GM23338 (cell line): Measurements from ENCODE around the gene EFCAB9. TPM values are rescaled to one million over a fixed set of nuclear protein-coding genes. Genes with fewer than 3 reads are reported as not detected.

ENCODE experiments used
- ATAC-seq: fragments of 200-7000 bp; cut with Tn5 transposase; 3 replicates; pipeline ENCODE4 v1.9.1; 2020
- DNase-seq: peaks from one replicate; pipeline ENCODE4 v3.0.0-alpha.2; 2015; ENCODE audit warnings: low spot score
- H2AFZ ChIP-seq: fragments of 200-600 bp; sonication (generic); 2 replicates; pipeline ENCODE4 v1.8.0; 2016; ENCODE audit warnings: antibody characterized with exemption, mild to moderate bottlenecking, moderate library complexity
- H3F3A ChIP-seq: fragments of 200-600 bp; sonication (generic); replicated peaks from 2 replicates; pipeline ENCODE4 v1.8.0; 2017; ENCODE audit warnings: antibody characterized with exemption, mixed run types, low read depth
- H3K27ac ChIP-seq: fragments of 200-600 bp; sonication (generic); 2 replicates; pipeline ENCODE4 v1.6.1; 2016; ENCODE audit warnings: low read depth
- H3K27me3 ChIP-seq: fragments of 200-600 bp; sonication (generic); 2 replicates; pipeline ENCODE4 v1.8.0; 2016; ENCODE audit warnings: mild to moderate bottlenecking, mixed run types, moderate library complexity; ENCODE audit not compliant: insufficient read depth
- H3K36me3 ChIP-seq: fragments of 200-600 bp; sonication (generic); 2 replicates; pipeline ENCODE4 v1.8.0; 2016; ENCODE audit warnings: mild to moderate bottlenecking; ENCODE audit not compliant: insufficient read depth
- H3K4me1 ChIP-seq: fragments of 200-600 bp; sonication (generic); 2 replicates; pipeline ENCODE4 v1.8.0; 2016; ENCODE audit warnings: mild to moderate bottlenecking, moderate library complexity; ENCODE audit not compliant: insufficient read depth
- H3K4me2 ChIP-seq: fragments of 200-600 bp; sonication (generic); 2 replicates; pipeline ENCODE4 v1.7.1; 2017; ENCODE audit warnings: mixed run types
- H3K4me3 ChIP-seq: fragments of 200-600 bp; sonication (generic); 2 replicates; pipeline ENCODE4 v1.6.1; 2016; ENCODE audit warnings: mixed run types
- H3K79me2 ChIP-seq: fragments of 200-600 bp; sonication (generic); replicated peaks from 2 replicates; pipeline ENCODE4 v1.8.0; 2017; ENCODE audit warnings: mild to moderate bottlenecking; ENCODE audit not compliant: insufficient read depth
- H3K9me2 ChIP-seq: fragments of 200-600 bp; sonication (generic); 2 replicates; pipeline ENCODE4 v1.8.0; 2017; ENCODE audit not compliant: insufficient read depth
- H4K20me1 ChIP-seq: fragments of 200-600 bp; sonication (generic); replicated peaks from 2 replicates; pipeline ENCODE4 v1.8.0; 2017; ENCODE audit warnings: mild to moderate bottlenecking; ENCODE audit not compliant: insufficient read depth
- H3K27ac Mint-ChIP-seq: 2 replicates; pipeline ENCODE4 v1.8.0; 2020; ENCODE audit warnings: inconsistent platforms, mild to moderate bottlenecking, moderate library complexity, mixed read lengths
- H3K27me3 Mint-ChIP-seq: 3 replicates; pipeline ENCODE4 v1.8.0; 2022; ENCODE audit warnings: low read depth, mild to moderate bottlenecking, moderate library complexity, mixed read lengths, inconsistent platforms; ENCODE audit not compliant: insufficient read depth, poor library complexity
- H3K36me3 Mint-ChIP-seq: 3 replicates; pipeline ENCODE4 v1.8.0; 2021; ENCODE audit warnings: low read depth, mild to moderate bottlenecking, inconsistent platforms, moderate library complexity, mixed read lengths
- H3K4me1 Mint-ChIP-seq: 3 replicates; pipeline ENCODE4 v1.8.0; 2020; ENCODE audit warnings: mild to moderate bottlenecking, inconsistent platforms, mixed read lengths
- H3K4me3 Mint-ChIP-seq: 3 replicates; pipeline ENCODE4 v1.8.0; 2021; ENCODE audit warnings: moderate library complexity, mild to moderate bottlenecking, inconsistent platforms, mixed read lengths
- H3K9me3 Mint-ChIP-seq: 3 replicates; pipeline ENCODE4 v1.8.0; 2020; ENCODE audit warnings: moderate library complexity, mild to moderate bottlenecking, inconsistent platforms, mixed read lengths
- CREB1 ChIP-seq: fragments of 250-450 bp; sonication (Bioruptor Pico); IDR thresholded peaks from 2 replicates; pipeline ENCODE4 v1.5.0; 2020; ENCODE audit warnings: low read depth, mild to moderate bottlenecking, moderate library complexity
- EZH2phosphoT487 ChIP-seq: fragments of 200-600 bp; sonication (generic); IDR thresholded peaks from one replicate; pipeline ENCODE4 v1.8.1; 2018; ENCODE audit warnings: antibody characterized with exemption; ENCODE audit not compliant: unreplicated experiment
- NANOG ChIP-seq: IDR thresholded peaks from 2 replicates; pipeline ENCODE4 v1.6.1; 2016; ENCODE audit warnings: antibody characterized with exemption, borderline replicate concordance
- STAT1 ChIP-seq: IDR thresholded peaks from one replicate; pipeline ENCODE4 v1.6.1; 2016; ENCODE audit warnings: antibody characterized with exemption; ENCODE audit not compliant: unreplicated experiment
- ZNF462 ChIP-seq: fragments of 250-450 bp; sonication (Bioruptor Pico); IDR thresholded peaks from 2 replicates; pipeline ENCODE4 v1.5.0; 2020; ENCODE audit warnings: mild to moderate bottlenecking, moderate library complexity
- polyA plus RNA-seq: library from polyadenylated mRNA; unstranded; fragments of >200 nt; fragmentation: Nextera tagmentation; extraction: Ambion mirVana; gene quantifications from 2 replicates; pipeline ENCODE4 v1.2.1, GENCODE V29; 2016
- total RNA-seq: library from RNA; depleted of rRNA; stranded (reverse); fragments of >200 nt; shearing (Covaris generic); gene quantifications from 2 replicates; pipeline ENCODE4 v1.2.3, GENCODE V29; 2014

Gene EFCAB9
- total and polyA plus RNA-seq, 2 experiments from 2014 or later: not detected

DNA sequence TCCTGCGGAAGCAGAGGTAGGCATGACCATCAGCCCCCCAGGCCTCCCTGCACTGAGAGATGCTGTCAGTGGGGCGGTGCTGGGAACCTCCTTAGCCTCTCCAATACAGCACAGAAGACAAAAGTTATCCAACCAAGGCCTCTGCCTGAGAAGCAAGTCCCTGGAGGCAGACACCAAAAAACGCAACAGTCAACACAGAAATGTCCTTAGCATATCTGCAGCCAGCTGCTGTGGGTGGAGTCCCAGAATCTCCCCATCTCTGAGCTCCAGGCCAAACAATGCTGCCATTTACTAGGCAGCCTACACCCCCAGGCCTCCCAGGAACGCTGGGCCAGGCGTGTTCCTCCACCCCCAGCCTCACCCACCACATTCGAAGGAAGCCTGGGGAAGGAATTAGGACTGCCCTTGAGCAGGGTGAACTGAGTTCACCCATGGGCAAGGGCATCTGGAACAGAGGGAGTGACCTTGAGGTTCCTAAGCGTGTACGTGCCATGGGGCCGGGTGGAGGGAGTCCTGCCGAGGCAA is 49.6 kb upstream of the EFCAB9 start (continued):
- no peak for TF ChIP-seq EZH2phosphoT487
- no peak for TF ChIP-seq STAT1
- no peak for TF ChIP-seq NANOG
- TF ChIP-seq ZNF462 (CRISPR knock-in tag): no peak

GRCh38 chr5:172144931-172145869 is 48.8 kb upstream of the EFCAB9 start:
- ATAC-seq (no peak; the same call in 2 of the 3 replicates), DNase-seq (no peak)
- Mint-ChIP-seq H3K27ac (no peak overlapping the region), H3K27me3 (peaks cover 7% of the 10 kb centered on the region), H3K9me3 (no peaks in the 10 kb centered on the region), H3K4me1 (peaks cover 18% of the 10 kb centered on the region), H3K36me3 (no peaks in the 10 kb centered on the region), H3K4me3 (no peak overlapping the region)
- Histone ChIP-seq H3K4me3 (no peak overlapping the region), H3K79me2 (peaks cover 12% of the 10 kb centered on the region; the same call in 1 of the 2 replicates), H3K36me3 (no peaks in the 10 kb centered on the region), H3K9me2 (no peaks in the 10 kb centered on the region), H3K27me3 (no peaks in the 10 kb centered on the region), H2AFZ (no peak overlapping the region), H3K27ac (no peak overlapping the region), H3K4me1 (peaks cover 6% of the 10 kb centered on the region; the same call in 1 of the 2 replicates), H3K4me2 (no peak overlapping the region), H3F3A (0 out of 2 replicates have a peak, but pooled peaks cover 4% of the 10 kb centered on the region), H4K20me1 (no peaks in the 10 kb centered on the region; the same call in 1 of the 2 replicates)
- no peak for TF ChIP-seq EZH2phosphoT487
- no peak for TF ChIP-seq CREB1 (CRISPR knock-in tag)
- no peak for TF ChIP-seq STAT1
- no peak for TF ChIP-seq NANOG
- no peak for TF ChIP-seq ZNF462 (CRISPR knock-in tag)
